Colonic mucosa (tissue), 4 donors: ENCODE data around the gene JAKMIP2. TPM values are rescaled to one million over a fixed set of nuclear protein-coding genes. Genes with fewer than 3 reads are reported as not detected.

Experiments used
- DNase-seq: peaks from one replicate; pipeline ENCODE4 v3.0.0-alpha.2; 2020
- H3K27ac ChIP-seq: fragments of 200-600 bp; one replicate; pipeline ENCODE4 v1.8.0; 2021
- H3K27me3 ChIP-seq: fragments of 200-600 bp; one replicate; pipeline ENCODE4 v1.8.0; 2021
- H3K36me3 ChIP-seq: fragments of 200-600 bp; one replicate; pipeline ENCODE4 v1.8.0; 2021
- H3K4me1 ChIP-seq: fragments of 200-600 bp; one replicate; pipeline ENCODE4 v1.8.0; 2021; ENCODE audit warnings: mild to moderate bottlenecking
- H3K4me3 ChIP-seq: fragments of 200-600 bp; one replicate; pipeline ENCODE4 v1.8.0; 2021
- H3K9ac ChIP-seq, 2 donors: one replicate each; pipeline ENCODE4 v1.7.0; 2013; ENCODE audit warnings: control low read depth in 2 of 2, low read depth in 2 of 2, low read length in 2 of 2
- H3K9me3 ChIP-seq: fragments of 200-600 bp; one replicate; pipeline ENCODE4 v1.8.0; 2021
- CTCF ChIP-seq: fragments of 200-600 bp; IDR thresholded peaks from one replicate; pipeline ENCODE4 v1.8.0; 2022; ENCODE audit warnings: antibody characterized with exemption, mild to moderate bottlenecking
- intact Hi-C: fragments of 100-400 bp; cut with DNase I; formaldehyde crosslinking; loops from one replicate; pipeline ENCODE4 v1.14.1; 2022
- total RNA-seq, 2 donors: library from RNA; stranded (reverse); fragmentation: NEBNext Ultra II Directional in 1 of 2; extraction: Animal tissue kit (Norgen Biotek cat#: 25700) in 1 of 2; gene quantifications; one replicate each; pipeline ENCODE4 v1.2.1, GENCODE V29; 2021
- donor health status: healthy.
- donor health status: DM: no; HTN: no; CAD: no.
- donor health status: DM: no; HTN: no; CAD: no.

The JAKMIP2 gene
- total RNA-seq, 2 donors from 2014 or later, result 0.17 to 1.3 TPM

GRCh38 chr5:147752033-147752432, 30.5 kb downstream of the JAKMIP2 start:
- TF ChIP-seq CTCF, result no peak

GRCh38 chr5:147751156-147751830, 31.2 kb downstream of the JAKMIP2 start:
- Histone ChIP-seq H3K4me3 (no peak overlapping the region), H3K27ac (no peak overlapping the region), H3K36me3 (no peaks in the 10 kb centered on the region), H3K9ac (no peak overlapping the region), H3K9me3 (no peaks in the 10 kb centered on the region), H3K4me1 (no peaks in the 10 kb centered on the region), H3K27me3 (no peaks in the 10 kb centered on the region)
- no peak for DNase-seq
- intact Hi-C loops, result no loop called here
- no peak for TF ChIP-seq CTCF

More at GRCh38 chr5:147752033-147752432, 30.5 kb downstream of the JAKMIP2 start:
- intact Hi-C loops, result no loop called here
- DNase-seq, result no peak
- Histone ChIP-seq H3K36me3 (no peaks in the 10 kb centered on the region), H3K4me1 (no peaks in the 10 kb centered on the region), H3K9ac (no peak overlapping the region), H3K9me3 (no peaks in the 10 kb centered on the region), H3K4me3 (no peak overlapping the region), H3K27ac (no peak overlapping the region), H3K27me3 (no peaks in the 10 kb centered on the region)

- Histone ChIP-seq H3K4me1 (no peaks in the 10 kb centered on the region), H3K27me3 (no peaks in the 10 kb centered on the region), H3K36me3 (no peaks in the 10 kb centered on the region), H3K27ac (no peak overlapping the region), H3K9me3 (no peaks in the 10 kb centered on the region), H3K9ac (no peak overlapping the region), H3K4me3 (no peak overlapping the region)
- intact Hi-C loops, result no loop called here
- no peak for TF ChIP-seq CTCF
- DNase-seq, result no peak
These were observed 32.5 kb downstream of the JAKMIP2 start for GRCh38 chr5:147750065-147750464.

- no peak overlapping the region for H3K9ac ChIP-seq
- no peak for DNase-seq
- no peaks in the 10 kb centered on the region for H3K36me3 ChIP-seq
- no peaks in the 10 kb centered on the region for H3K27me3 ChIP-seq
- intact Hi-C loops, result no loop called here
- no peak overlapping the region for H3K4me3 ChIP-seq
- H3K4me1 ChIP-seq, result no peaks in the 10 kb centered on the region
- no peaks in the 10 kb centered on the region for H3K9me3 ChIP-seq
- no peak for TF ChIP-seq CTCF
- no peak overlapping the region for H3K27ac ChIP-seq
These were observed 33.9 kb downstream of the JAKMIP2 start for GRCh38 chr5:147748590-147748989.

GRCh38 chr5:147746986-147747385, 35.5 kb downstream of the JAKMIP2 start:
- DNase-seq, result no peak
- no peaks in the 10 kb centered on the region for H3K9me3 ChIP-seq
- no peak overlapping the region for H3K4me3 ChIP-seq
- H3K4me1 ChIP-seq, result no peaks in the 10 kb centered on the region
- intact Hi-C loops, result no loop called here
- no peak for TF ChIP-seq CTCF
- no peaks in the 10 kb centered on the region for H3K36me3 ChIP-seq
- no peak overlapping the region for H3K27ac ChIP-seq
- no peak overlapping the region for H3K9ac ChIP-seq
- no peaks in the 10 kb centered on the region for H3K27me3 ChIP-seq
